CD14-positive monocyte (primary cell): ENCODE measurements around the gene DPF3. TPM values are rescaled to one million over a fixed set of nuclear protein-coding genes. Genes with fewer than 3 reads are reported as not detected.
A peak's percentile ranks its signal among the peaks of the same experiment; 100 is the strongest.

Experiments used
- DNase-seq, 3 donors: peaks; one replicate each; pipeline ENCODE4 v3.0.0-alpha.2; 2011 to 2022
- H2AFZ ChIP-seq: 2 replicates; pipeline ENCODE4 v1.6.0; 2012; ENCODE audit warnings: mild to moderate bottlenecking, low read depth, low read length, inconsistent platforms; ENCODE audit not compliant: insufficient read depth, poor library complexity, severe bottlenecking
- H3K27ac ChIP-seq, 2 donors: 1 replicate in 1 of 2; 2 replicates in 1 of 2; pipeline ENCODE4 v1.5.1; 2012 to 2013; ENCODE audit warnings: low read length in 2 of 2, control low read depth in 1 of 2, inconsistent platforms in 1 of 2, low read depth in 1 of 2, mild to moderate bottlenecking in 1 of 2
- H3K27me3 ChIP-seq, 2 donors: one replicate each; pipeline versions ENCODE4 v1.6.0 to v1.6.1; 2011 to 2013; ENCODE audit warnings: low read length in 2 of 2; ENCODE audit not compliant: control insufficient read depth in 2 of 2, insufficient read depth in 2 of 2
- H3K36me3 ChIP-seq, 2 donors: replicated peaks in 1 of 2; 1 replicate in 1 of 2; 2 replicates in 1 of 2; pipeline versions ENCODE4 v1.5.1 to v1.6.1; 2012 to 2013; ENCODE audit warnings: low read length in 2 of 2, control low read depth in 1 of 2, inconsistent platforms in 1 of 2, mild to moderate bottlenecking in 1 of 2; ENCODE audit not compliant: insufficient read depth in 2 of 2, control insufficient read depth in 1 of 2
- H3K4me1 ChIP-seq, 2 donors: 1 replicate in 1 of 2; 2 replicates in 1 of 2; pipeline versions ENCODE4 v1.5.1 to v1.6.1; 2012 to 2013; ENCODE audit warnings: low read length in 2 of 2, control low read depth in 1 of 2, inconsistent platforms in 1 of 2, mild to moderate bottlenecking in 1 of 2, moderate library complexity in 1 of 2; ENCODE audit not compliant: insufficient read depth in 2 of 2, control insufficient read depth in 1 of 2
- H3K4me2 ChIP-seq: replicated peaks from 2 replicates; pipeline ENCODE3; 2012; ENCODE audit warnings: low read length, moderate library complexity, mild to moderate bottlenecking; ENCODE audit not compliant: poor library complexity, severe bottlenecking; ENCODE audit errors: extremely low read depth
- H3K4me3 ChIP-seq, 3 experiments: fragments of 200-600 bp in 1 of 3; sonication (generic) in 1 of 3; replicated peaks in 1 of 3; 1 replicate in 2 of 3; 2 replicates in 1 of 3; pipeline ENCODE4 v1.5.1; 2011 to 2013; ENCODE audit warnings: low read length in 3 of 3, mild to moderate bottlenecking in 3 of 3, control low read depth in 2 of 3, low read depth in 2 of 3, inconsistent platforms in 1 of 3, moderate library complexity in 1 of 3
- H3K79me2 ChIP-seq: 2 replicates; pipeline ENCODE4 v1.6.0; 2012; ENCODE audit warnings: mild to moderate bottlenecking, control low read depth, inconsistent platforms, low read length, moderate library complexity; ENCODE audit not compliant: insufficient read depth
- H3K9ac ChIP-seq: 2 replicates; pipeline ENCODE4 v1.6.0; 2017; ENCODE audit warnings: low read length, mild to moderate bottlenecking; ENCODE audit not compliant: insufficient read depth, poor library complexity, severe bottlenecking
- H3K9me3 ChIP-seq, 2 donors: replicated peaks in 1 of 2; 1 replicate in 1 of 2; 2 replicates in 1 of 2; pipeline versions ENCODE4 v1.5.1 to v1.6.1; 2012 to 2013; ENCODE audit warnings: low read length in 2 of 2, control low read depth in 1 of 2; ENCODE audit not compliant: control insufficient read depth in 1 of 2, insufficient read depth in 1 of 2
- H4K20me1 ChIP-seq: 2 replicates; pipeline ENCODE4 v1.6.0; 2012; ENCODE audit warnings: mild to moderate bottlenecking, low read length, control low read depth, moderate library complexity; ENCODE audit not compliant: insufficient read depth
- H3K27ac Mint-ChIP-seq, 7 donors: one replicate each; pipeline ENCODE4 v1.8.0; 2020; ENCODE audit warnings: mild to moderate bottlenecking in 7 of 7, mixed read lengths in 7 of 7, moderate library complexity in 6 of 7, inconsistent platforms in 2 of 7
- H3K27me3 Mint-ChIP-seq, 3 donors: one replicate each; pipeline ENCODE4 v1.8.0; 2021 to 2022; ENCODE audit warnings: low read depth in 3 of 3, mild to moderate bottlenecking in 3 of 3, mixed read lengths in 3 of 3, moderate library complexity in 3 of 3, inconsistent platforms in 1 of 3
- H3K36me3 Mint-ChIP-seq, 2 donors: one replicate each; pipeline ENCODE4 v1.8.0; 2020; ENCODE audit warnings: mixed read lengths in 2 of 2, inconsistent platforms in 1 of 2, mild to moderate bottlenecking in 1 of 2
- H3K4me1 Mint-ChIP-seq: one replicate; pipeline ENCODE4 v1.8.0; 2020; ENCODE audit warnings: mild to moderate bottlenecking, mixed read lengths
- H3K4me3 Mint-ChIP-seq, 2 donors: one replicate each; pipeline ENCODE4 v1.8.0; 2020; ENCODE audit warnings: mild to moderate bottlenecking in 2 of 2, mixed read lengths in 2 of 2, moderate library complexity in 1 of 2
- H3K9me3 Mint-ChIP-seq, 7 donors: one replicate each; pipeline ENCODE4 v1.8.0; 2020 to 2022; ENCODE audit warnings: mixed read lengths in 7 of 7, mild to moderate bottlenecking in 6 of 7, moderate library complexity in 6 of 7, inconsistent platforms in 2 of 7
- WGBS: methylation state at CpG from one replicate; pipeline ENCODE4 v1.1.5; 2013; ENCODE audit warnings: missing lambda C conversion rate; ENCODE audit not compliant: insufficient coverage; 5-methylcytosine and 5-hydroxymethylcytosine counted together
- intact Hi-C, 2 donors: fragments of 100-400 bp; cut with micrococcal nuclease; formaldehyde crosslinking; loops; one replicate each; pipeline versions ENCODE4 v1.15.0 to v1.15.1; 2023
- polyA plus RNA-seq, 3 donors: library from polyadenylated mRNA; depleted of rRNA in 1 of 3; unstranded in 2 of 3; stranded (reverse) in 1 of 3; fragments of 300-500 nt in 2 of 3; fragments of >200 nt in 1 of 3; fragmentation: Illumina TruSeq in 2 of 3; gene quantifications; 1 replicate in 2 of 3; 2 replicates in 1 of 3; pipeline ENCODE4 v1.2.3, GENCODE V29; 2012 to 2021
- TF ChIP-seq, protein P1 (sequence below): fragments of 200-600 bp; IDR thresholded peaks from one replicate; pipeline ENCODE4 v1.8.0; 2022; ENCODE audit warnings: antibody characterized with exemption, mild to moderate bottlenecking

The DPF3 gene
- polyA plus RNA-seq, 3 donors: 0.33 to 0.39 TPM; not detected in 1

DNA sequence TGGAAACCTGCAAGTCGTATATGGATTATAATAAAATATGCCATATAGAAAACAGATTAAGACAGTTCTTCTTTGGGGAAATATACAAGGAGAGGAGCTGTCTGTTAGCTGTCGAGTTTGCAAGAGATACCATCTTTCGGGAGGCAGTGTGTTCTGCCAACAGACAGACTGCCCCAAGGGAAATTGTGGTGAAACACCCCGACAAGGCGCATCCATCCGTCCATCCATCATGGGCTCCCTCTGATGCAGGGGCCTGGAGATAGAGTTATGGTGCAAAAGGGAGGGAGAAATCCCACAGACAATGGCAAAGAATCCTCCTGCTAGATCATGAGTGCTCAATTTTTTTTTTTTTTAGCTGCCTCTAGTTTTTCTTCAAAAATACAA is 156.3 kb downstream of the DPF3 start:
- no peaks in the 10 kb centered on the region for H4K20me1 ChIP-seq
- H3K4me1 Mint-ChIP-seq: no peaks in the 10 kb centered on the region
- H3K9me3 ChIP-seq: no peaks in the 10 kb centered on the region
- H3K36me3 Mint-ChIP-seq: no peaks in the 10 kb centered on the region
- TF ChIP-seq, protein P1, sequence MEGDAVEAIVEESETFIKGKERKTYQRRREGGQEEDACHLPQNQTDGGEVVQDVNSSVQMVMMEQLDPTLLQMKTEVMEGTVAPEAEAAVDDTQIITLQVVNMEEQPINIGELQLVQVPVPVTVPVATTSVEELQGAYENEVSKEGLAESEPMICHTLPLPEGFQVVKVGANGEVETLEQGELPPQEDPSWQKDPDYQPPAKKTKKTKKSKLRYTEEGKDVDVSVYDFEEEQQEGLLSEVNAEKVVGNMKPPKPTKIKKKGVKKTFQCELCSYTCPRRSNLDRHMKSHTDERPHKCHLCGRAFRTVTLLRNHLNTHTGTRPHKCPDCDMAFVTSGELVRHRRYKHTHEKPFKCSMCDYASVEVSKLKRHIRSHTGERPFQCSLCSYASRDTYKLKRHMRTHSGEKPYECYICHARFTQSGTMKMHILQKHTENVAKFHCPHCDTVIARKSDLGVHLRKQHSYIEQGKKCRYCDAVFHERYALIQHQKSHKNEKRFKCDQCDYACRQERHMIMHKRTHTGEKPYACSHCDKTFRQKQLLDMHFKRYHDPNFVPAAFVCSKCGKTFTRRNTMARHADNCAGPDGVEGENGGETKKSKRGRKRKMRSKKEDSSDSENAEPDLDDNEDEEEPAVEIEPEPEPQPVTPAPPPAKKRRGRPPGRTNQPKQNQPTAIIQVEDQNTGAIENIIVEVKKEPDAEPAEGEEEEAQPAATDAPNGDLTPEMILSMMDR: no peak
- peaks cover 1 to 9% (median 6%) of the 10 kb centered on the region in 3 donors for H3K27me3 Mint-ChIP-seq
- no peaks in the 10 kb centered on the region for H3K4me1 ChIP-seq
- no peaks in the 10 kb centered on the region for H3K79me2 ChIP-seq
- no peak overlapping the region for H3K4me3 ChIP-seq
- H3K9me3 Mint-ChIP-seq: no peaks in the 10 kb centered on the region
- H3K27ac Mint-ChIP-seq: no peak overlapping the region
- no peak overlapping the region for H3K4me2 ChIP-seq
- no peak for DNase-seq
- H3K9ac ChIP-seq: no peak overlapping the region
- H3K27me3 ChIP-seq: no peaks in the 10 kb centered on the region
- intact Hi-C loops: no loop called here
- no peak overlapping the region for H2AFZ ChIP-seq
- no peaks in the 10 kb centered on the region for H3K36me3 ChIP-seq
- no peak overlapping the region for H3K4me3 Mint-ChIP-seq
- no peak overlapping the region for H3K27ac ChIP-seq
- WGBS: 93% methylated on average over 3 of the region's 6 CpGs

DNA sequence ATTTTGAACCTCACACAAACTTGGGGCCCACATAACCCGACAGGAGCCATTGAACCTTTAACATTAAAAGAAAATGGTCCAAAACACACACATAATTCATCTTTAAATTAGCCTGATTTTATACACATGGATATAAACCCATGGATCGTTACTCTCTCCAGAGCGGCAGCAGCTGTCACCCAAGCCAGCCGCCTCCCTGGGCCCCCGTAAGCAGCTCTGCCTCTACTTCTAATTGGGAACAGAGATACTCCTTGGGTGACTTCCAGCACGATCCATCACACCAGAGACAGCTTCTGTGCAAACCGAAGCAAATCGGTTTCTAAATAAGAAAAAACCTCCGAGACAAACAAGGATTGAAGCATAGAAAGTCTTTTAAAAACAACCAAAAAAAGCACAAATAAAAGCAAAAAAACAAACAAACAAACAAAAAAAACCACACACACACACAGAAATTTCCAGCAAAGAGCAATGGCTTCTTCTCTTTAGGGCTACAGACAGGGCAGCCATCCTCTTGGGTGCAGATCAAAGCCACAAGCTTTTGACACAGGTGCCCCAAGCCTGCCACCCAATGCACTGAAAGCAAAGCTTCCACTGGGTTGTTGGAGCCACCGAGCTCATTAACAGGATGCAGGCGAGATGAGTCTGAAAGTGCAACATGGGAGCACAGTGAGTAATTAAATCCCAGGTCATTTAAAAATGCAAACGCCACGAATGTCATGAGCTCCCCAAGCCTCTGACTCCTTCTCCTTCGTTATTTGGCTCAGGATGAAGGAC is 156.9 kb downstream of the DPF3 start:
- Histone ChIP-seq H3K36me3 (no peaks in the 10 kb centered on the region), H3K4me1 (no peaks in the 10 kb centered on the region), H3K27ac (no peak overlapping the region), H2AFZ (no peak overlapping the region), H3K4me3 (no peak overlapping the region), H3K27me3 (no peaks in the 10 kb centered on the region), H3K9me3 (no peaks in the 10 kb centered on the region), H4K20me1 (no peaks in the 10 kb centered on the region), H3K4me2 (no peak overlapping the region), H3K79me2 (no peaks in the 10 kb centered on the region), H3K9ac (no peak overlapping the region)
- no peak overlapping the region for H3K27ac Mint-ChIP-seq
- H3K4me1 Mint-ChIP-seq: no peaks in the 10 kb centered on the region
- 95% methylated on average over 10 of the region's 14 CpGs for WGBS
- H3K27me3 Mint-ChIP-seq: peaks cover 1 to 9% (median 7%) of the 10 kb centered on the region in 3 donors
- H3K4me3 Mint-ChIP-seq: peak overlapping the region in 1 of 2 donors; percentile 32
- intact Hi-C loops: no loop called here
- no peaks in the 10 kb centered on the region for H3K9me3 Mint-ChIP-seq
- H3K36me3 Mint-ChIP-seq: no peaks in the 10 kb centered on the region
- TF ChIP-seq, protein P1: no peak
- DNase-seq: no peak
